Peyer's patch (tissue), 4 donors: ENCODE data around the gene PIAS4.

Source experiments
- POLR2A ChIP-seq, 2 donors: fragments of 450-650 bp; IDR thresholded peaks; one replicate each; pipeline ENCODE4 v1.5.1; 2017; ENCODE audit warnings: antibody characterized with exemption in 2 of 2, mild to moderate bottlenecking in 2 of 2, moderate library complexity in 2 of 2
- TF ChIP-seq, protein P1 (sequence below), 6 experiments: fragments of 450-650 bp in 4 of 6; fragments of 200-600 bp in 2 of 6; sonication (generic) in 1 of 6; IDR thresholded peaks; one replicate each; pipeline ENCODE4 v1.5.1; 2017 to 2019; ENCODE audit warnings: antibody characterized with exemption in 6 of 6, mild to moderate bottlenecking in 3 of 6, moderate library complexity in 1 of 6

- TF ChIP-seq POLR2A (IDR thresholded peaks at IDR 0.05): no peak
- TF ChIP-seq, protein P1, sequence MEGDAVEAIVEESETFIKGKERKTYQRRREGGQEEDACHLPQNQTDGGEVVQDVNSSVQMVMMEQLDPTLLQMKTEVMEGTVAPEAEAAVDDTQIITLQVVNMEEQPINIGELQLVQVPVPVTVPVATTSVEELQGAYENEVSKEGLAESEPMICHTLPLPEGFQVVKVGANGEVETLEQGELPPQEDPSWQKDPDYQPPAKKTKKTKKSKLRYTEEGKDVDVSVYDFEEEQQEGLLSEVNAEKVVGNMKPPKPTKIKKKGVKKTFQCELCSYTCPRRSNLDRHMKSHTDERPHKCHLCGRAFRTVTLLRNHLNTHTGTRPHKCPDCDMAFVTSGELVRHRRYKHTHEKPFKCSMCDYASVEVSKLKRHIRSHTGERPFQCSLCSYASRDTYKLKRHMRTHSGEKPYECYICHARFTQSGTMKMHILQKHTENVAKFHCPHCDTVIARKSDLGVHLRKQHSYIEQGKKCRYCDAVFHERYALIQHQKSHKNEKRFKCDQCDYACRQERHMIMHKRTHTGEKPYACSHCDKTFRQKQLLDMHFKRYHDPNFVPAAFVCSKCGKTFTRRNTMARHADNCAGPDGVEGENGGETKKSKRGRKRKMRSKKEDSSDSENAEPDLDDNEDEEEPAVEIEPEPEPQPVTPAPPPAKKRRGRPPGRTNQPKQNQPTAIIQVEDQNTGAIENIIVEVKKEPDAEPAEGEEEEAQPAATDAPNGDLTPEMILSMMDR (IDR thresholded peaks at IDR 0.05): no peak
Measured at GRCh38 chr19:4015705-4016402, 8.3 kb downstream of the PIAS4 start.
